Left ventricle myocardium superior (tissue), 1 donor: Measurements from ENCODE around the gene WDR18. TPM values are rescaled to one million over a fixed set of nuclear protein-coding genes. Genes with fewer than 3 reads are reported as not detected.
"Not testable (repeated sequence)": the region's sequence is repeated elsewhere in the genome, so short reads cannot be mapped to it uniquely, and the experiment has no call there.

ENCODE experiments used
- ATAC-seq: fragments of 200-7000 bp; cut with Tn5 transposase; one replicate; pipeline ENCODE4 v1.9.1; 2020; ENCODE audit warnings: mild to moderate bottlenecking, moderate library complexity
- DNase-seq: peaks from one replicate; pipeline ENCODE4 v3.0.0-alpha.2; 2020
- intact Hi-C: fragments of 100-400 bp; cut with micrococcal nuclease; formaldehyde crosslinking; loops from one replicate; pipeline ENCODE4 v1.11.0; 2022
- total RNA-seq: library from RNA; stranded (reverse); fragmentation: NEBNext Ultra II Directional; extraction: Animal tissue kit (Norgen Biotek cat#: 25700); gene quantifications from one replicate; pipeline ENCODE4 v1.2.1, GENCODE V29; 2021
- donor health status: DM: no; HTN: yes; CAD: no; lungs with severe emphysema.

Gene WDR18
- total RNA-seq, 1 donor from 2014 or later: 20.4 TPM

GRCh38 chr19:947707-948539, 36.2 kb upstream of the WDR18 start:
- intact Hi-C loops: no loop called here
- ATAC-seq (peak; percentile 75), DNase-seq (peak; percentile 79)

GRCh38 chr19:948842-949496, 35.2 kb upstream of the WDR18 start:
- no peak for ATAC-seq
- no peak for DNase-seq

GRCh38 chr19:950352-951066, 33.6 kb upstream of the WDR18 start:
- no peak for ATAC-seq
- intact Hi-C loops: no loop called here

More at GRCh38 chr19:948842-949496, 35.2 kb upstream of the WDR18 start:
- intact Hi-C loops: no loop called here

GRCh38 chr19:952049-952679, 32.0 kb upstream of the WDR18 start:
- DNase-seq (no peak), ATAC-seq (no peak)
- intact Hi-C loops: no loop called here

More at GRCh38 chr19:950352-951066, 33.6 kb upstream of the WDR18 start:
- no peak for DNase-seq

- no peak for DNase-seq
- intact Hi-C loops: no loop called here
- no peak for ATAC-seq
These were observed 31.3 kb upstream of the WDR18 start for GRCh38 chr19:952680-953444.

GRCh38 chr19:953445-954271, 30.5 kb upstream of the WDR18 start:
- intact Hi-C loops: no loop called here
- no peak for DNase-seq
- no peak for ATAC-seq

- intact Hi-C loops: no loop called here
- ATAC-seq (no peak), DNase-seq (no peak)
These were observed 29.9 kb upstream of the WDR18 start for GRCh38 chr19:954272-954671.

- no peak for DNase-seq
- ATAC-seq: no peak
- intact Hi-C loops: no loop called here
These were observed 29.3 kb upstream of the WDR18 start for GRCh38 chr19:954672-955494.

GRCh38 chr19:955803-956765, 28.1 kb upstream of the WDR18 start:
- intact Hi-C loops: no loop called here
- DNase-seq (no peak), ATAC-seq (no peak)

- ATAC-seq (no peak), DNase-seq (no peak)
- intact Hi-C loops: no loop called here
These were observed 27.2 kb upstream of the WDR18 start for GRCh38 chr19:956766-957440.

GRCh38 chr19:957578-957977, 26.6 kb upstream of the WDR18 start:
- ATAC-seq, DNase-seq, intact Hi-C loops: not testable (repeated sequence)

GRCh38 chr19:958967-959855, 24.9 kb upstream of the WDR18 start:
- ATAC-seq (no peak), DNase-seq (no peak)
- intact Hi-C loops: no loop called here

GRCh38 chr19:960020-960419, 24.1 kb upstream of the WDR18 start:
- intact Hi-C loops: no loop called here
- DNase-seq (no peak), ATAC-seq (no peak)

GRCh38 chr19:960601-960938, 23.6 kb upstream of the WDR18 start:
- ATAC-seq (no peak), DNase-seq (no peak)
- intact Hi-C loops: no loop called here
